Right lobe of liver (tissue), 6 donors: ENCODE measurements around the gene WDR82. TPM values are rescaled to one million over a fixed set of nuclear protein-coding genes. Genes with fewer than 3 reads are reported as not detected.

Source experiments
- ATAC-seq, 4 donors: fragments of 200-7000 bp; cut with Tn5 transposase; one replicate each; pipeline ENCODE4 v1.9.1; 2020; ENCODE audit warnings: mild to moderate bottlenecking in 4 of 4, moderate library complexity in 4 of 4
- DNase-seq, 3 donors: peaks; one replicate each; pipeline ENCODE4 v3.0.0-alpha.2; 2020
- H3K27ac ChIP-seq, 3 donors: fragments of 200-600 bp; one replicate each; pipeline ENCODE4 v1.8.0; 2022
- H3K27me3 ChIP-seq, 2 donors: fragments of 200-600 bp; one replicate each; pipeline ENCODE4 v1.8.0; 2022
- H3K36me3 ChIP-seq, 4 donors: fragments of 200-600 bp; sonication (generic) in 1 of 4; one replicate each; pipeline versions ENCODE4 v1.5.1 to v1.8.0; 2017 to 2022; ENCODE audit warnings: control low read depth in 1 of 4
- H3K4me1 ChIP-seq, 4 donors: fragments of 200-600 bp; sonication (generic) in 1 of 4; one replicate each; pipeline versions ENCODE4 v1.5.1 to v1.8.0; 2017 to 2022; ENCODE audit warnings: control low read depth in 1 of 4
- H3K4me3 ChIP-seq, 3 donors: fragments of 200-600 bp; one replicate each; pipeline ENCODE4 v1.8.0; 2022
- H3K9me3 ChIP-seq, 4 donors: fragments of 200-600 bp; sonication (generic) in 1 of 4; one replicate each; pipeline versions ENCODE4 v1.5.1 to v1.8.0; 2017 to 2022; ENCODE audit warnings: control low read depth in 1 of 4
- CTCF ChIP-seq, 4 donors: fragments of 200-600 bp in 3 of 4; fragments of 450-650 bp in 1 of 4; IDR thresholded peaks; one replicate each; pipeline versions ENCODE4 v1.5.1 to v1.8.0; 2016 to 2022; ENCODE audit warnings: antibody characterized with exemption in 4 of 4, mild to moderate bottlenecking in 2 of 4
- POLR2A ChIP-seq: fragments of 450-650 bp; IDR thresholded peaks from one replicate; pipeline ENCODE4 v1.6.1; 2017; ENCODE audit warnings: antibody characterized with exemption, mild to moderate bottlenecking
- WGBS: methylation state at CpG from one replicate; pipeline ENCODE4 v1.1.6; 2018; ENCODE audit warnings: low coverage, low lambda C conversion rate; ENCODE audit not compliant: insufficient coverage; ENCODE audit errors: missing lambda C conversion rate; 5-methylcytosine and 5-hydroxymethylcytosine counted together
- intact Hi-C, 2 donors: fragments of 100-400 bp; cut with DNase I; formaldehyde crosslinking; loops; one replicate each; pipeline versions ENCODE4 v1.11.2 to v1.14.1; 2022
- total RNA-seq, 6 experiments: library from RNA; depleted of rRNA in 2 of 6; stranded (reverse); fragments of >200 nt in 2 of 6; fragmentation: NEBNext Ultra II Directional in 3 of 6; extraction: Animal tissue kit (Norgen Biotek cat#: 25700) in 3 of 6; gene quantifications; one replicate each; pipeline versions ENCODE4 v1.1.0 to v1.2.4, GENCODE V29; 2016 to 2023
- donor health status: DM: no; HTN: yes; CAD: no.
- donor health status: DM: no; HTN: no; CAD: no.
- donor health status: DM: no; HTN: no; CAD: no.
- donor health status: DM: no; HTN: yes; CAD: no.
- donor health status: DM: no; HTN: yes; CAD: no.

Gene WDR82
- total RNA-seq, 6 experiments from 2014 or later = 14.1 to 25.2 (median 20.7) TPM

- no peak for ATAC-seq
- intact Hi-C loops = no loop called here
- Histone ChIP-seq H3K27ac (no peak overlapping the region), H3K4me3 (no peak overlapping the region), H3K9me3 (no peaks in the 10 kb centered on the region), H3K4me1 (no peaks in the 10 kb centered on the region), H3K27me3 (no peaks in the 10 kb centered on the region), H3K36me3 (no peaks in the 10 kb centered on the region)
- no peak for DNase-seq
- 87% methylated on average over 3 of the region's 9 CpGs for WGBS
- no peak for TF ChIP-seq CTCF (IDR thresholded peaks at IDR 0.05)
- no peak for TF ChIP-seq POLR2A
These were observed 33.2 kb upstream of the WDR82 start for GRCh38 chr3:52311576-52312119.

- no peak overlapping the region for H3K4me3 ChIP-seq
- intact Hi-C loops = no loop called here
- H3K27ac ChIP-seq = no peak overlapping the region
- no peaks in the 10 kb centered on the region for H3K27me3 ChIP-seq
- no peaks in the 10 kb centered on the region for H3K4me1 ChIP-seq
- TF ChIP-seq CTCF (IDR thresholded peaks at IDR 0.05) (no peak), POLR2A (no peak)
- no peak for DNase-seq
- no peaks in the 10 kb centered on the region for H3K9me3 ChIP-seq
- ATAC-seq = no peak
- no CpG with 5 or more reads among the region's 9 CpGs for WGBS
- H3K36me3 ChIP-seq = no peaks in the 10 kb centered on the region
These were observed 32.6 kb upstream of the WDR82 start for GRCh38 chr3:52310861-52311575.

- intact Hi-C loops = no loop called here
- Histone ChIP-seq H3K36me3 (no peaks in the 10 kb centered on the region), H3K27ac (no peak overlapping the region), H3K4me3 (no peak overlapping the region), H3K4me1 (no peaks in the 10 kb centered on the region), H3K9me3 (no peaks in the 10 kb centered on the region), H3K27me3 (no peaks in the 10 kb centered on the region)
- ATAC-seq (no peak), DNase-seq (no peak)
- no CpG with 5 or more reads among the region's 1 CpG for WGBS
- TF ChIP-seq CTCF (IDR thresholded peaks at IDR 0.05) (no peak), POLR2A (no peak)
These were observed 29.9 kb upstream of the WDR82 start for GRCh38 chr3:52308308-52308707.

GRCh38 chr3:52306978-52307377, 28.5 kb upstream of the WDR82 start:
- H3K9me3 ChIP-seq = no peaks in the 10 kb centered on the region
- intact Hi-C loops = no loop called here
- no peak overlapping the region for H3K27ac ChIP-seq
- no peaks in the 10 kb centered on the region for H3K27me3 ChIP-seq
- WGBS = 60% methylated on average over 1 of the region's 4 CpGs
- no peak for ATAC-seq
- no peak for DNase-seq
- no peaks in the 10 kb centered on the region for H3K4me1 ChIP-seq
- H3K36me3 ChIP-seq = no peaks in the 10 kb centered on the region
- TF ChIP-seq CTCF (IDR thresholded peaks at IDR 0.05) = no peak
- TF ChIP-seq POLR2A = no peak
- H3K4me3 ChIP-seq = no peak overlapping the region
